GM19023 (cell line): ENCODE measurements around the gene EGF.

Source experiments
- ATAC-seq: cut with Tn5 transposase; IDR thresholded peaks from one replicate; pipeline ENCODE4 v1.9.1; 2021; ENCODE audit warnings: mild to moderate bottlenecking, moderate library complexity; ENCODE audit not compliant: unreplicated experiment

The EGF gene

DNA sequence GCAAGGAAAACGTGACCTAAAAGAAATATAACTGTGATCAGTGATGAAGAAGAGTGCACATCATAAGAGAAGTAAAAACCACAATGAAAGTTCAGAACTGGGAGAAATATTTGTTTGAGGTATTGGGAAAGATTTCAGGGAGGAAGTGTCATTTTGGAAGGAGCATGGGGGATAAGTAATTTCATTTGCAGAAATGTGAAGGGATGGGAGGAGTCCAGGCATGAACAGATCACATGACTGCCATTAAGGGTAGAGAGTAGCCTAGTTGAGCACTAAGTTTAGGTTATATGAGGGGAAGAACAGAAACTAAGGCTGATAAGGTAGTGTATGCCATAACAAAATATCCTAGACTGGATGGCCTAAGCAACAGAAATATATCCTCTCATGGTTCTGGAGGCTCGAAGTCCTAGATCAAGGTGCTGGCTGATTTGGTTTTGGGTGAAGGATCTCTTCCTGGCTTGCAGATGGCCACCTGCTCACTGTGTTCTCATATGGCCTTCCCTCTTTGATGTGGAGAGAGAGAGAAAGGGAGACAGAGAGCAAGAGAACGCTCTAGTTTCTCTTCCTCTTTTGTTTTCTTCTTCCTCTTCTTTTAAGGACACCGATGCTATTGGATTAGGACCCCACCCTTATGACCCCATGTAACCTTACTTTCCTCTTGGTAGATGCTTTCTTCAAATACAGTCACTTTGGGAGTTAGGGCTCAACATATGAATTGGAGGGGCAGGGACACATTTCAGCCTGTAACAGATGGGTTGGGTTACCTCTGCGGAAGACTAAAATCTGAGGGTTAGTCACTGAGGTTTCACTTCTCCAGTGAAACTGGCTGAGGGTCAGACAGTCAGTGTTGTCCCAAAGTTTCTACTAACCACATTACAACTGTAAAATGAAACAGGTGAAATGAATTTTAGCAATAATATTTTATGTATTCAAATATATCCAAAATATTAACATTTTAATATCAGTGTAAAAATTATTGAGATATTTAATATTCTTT, 77.9 kb downstream of the EGF start:
- ATAC-seq, result peak; percentile 87

DNA sequence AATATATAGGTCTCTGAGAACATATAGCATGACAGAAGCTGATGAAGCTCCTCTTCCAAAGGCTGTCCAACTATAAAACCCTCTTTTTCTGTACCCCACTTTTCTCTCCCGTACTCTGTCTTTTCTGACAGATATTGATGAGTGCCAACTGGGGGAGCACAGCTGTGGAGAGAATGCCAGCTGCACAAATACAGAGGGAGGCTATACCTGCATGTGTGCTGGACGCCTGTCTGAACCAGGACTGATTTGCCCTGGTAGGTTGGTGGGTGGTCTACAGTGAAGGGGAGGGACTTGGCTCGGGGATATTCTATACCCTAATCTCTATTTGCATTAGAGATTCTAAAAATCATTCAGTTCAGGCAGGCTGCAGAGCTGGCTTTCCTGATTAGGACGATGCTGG, 80.4 kb downstream of the EGF start:
- no peak for ATAC-seq

DNA sequence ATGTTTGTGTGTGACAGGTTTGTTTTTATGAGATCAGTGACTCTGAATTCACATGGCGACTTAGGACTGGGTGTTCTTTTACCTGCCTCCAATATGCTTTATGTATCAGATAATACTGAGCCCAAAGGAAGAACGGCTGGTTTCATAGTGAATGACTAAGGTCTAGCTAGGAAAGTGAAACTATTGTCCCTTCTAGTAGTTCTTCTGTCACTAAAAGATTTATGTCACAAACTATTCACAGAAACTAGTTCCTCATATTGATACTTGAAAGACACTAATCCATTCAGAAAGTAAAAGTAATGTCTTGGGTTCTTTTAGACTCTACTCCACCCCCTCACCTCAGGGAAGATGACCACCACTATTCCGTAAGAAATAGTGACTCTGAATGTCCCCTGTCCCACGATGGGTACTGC, 81.7 kb downstream of the EGF start:
- peak; percentile 49 for ATAC-seq

DNA sequence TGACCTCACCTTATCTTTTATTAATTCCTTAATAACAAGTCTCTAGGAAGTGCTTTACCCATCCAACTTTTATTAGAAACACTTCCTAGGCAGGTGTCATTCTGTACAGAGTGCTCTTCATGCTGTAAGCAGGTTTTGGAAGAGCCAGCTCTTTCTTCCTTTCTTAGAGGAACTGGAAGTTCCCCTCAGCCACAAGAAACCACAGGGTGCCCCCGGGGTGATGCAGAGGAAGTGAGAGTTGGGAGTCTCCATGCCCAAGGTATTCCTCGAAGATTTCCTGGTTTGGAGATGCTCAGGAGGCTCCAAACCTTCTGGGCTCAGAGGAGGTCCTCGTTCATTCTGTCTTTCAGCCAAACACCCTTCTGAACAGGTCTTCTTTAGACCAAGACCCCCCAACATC, 83.8 kb downstream of the EGF start:
- ATAC-seq, result no peak

DNA sequence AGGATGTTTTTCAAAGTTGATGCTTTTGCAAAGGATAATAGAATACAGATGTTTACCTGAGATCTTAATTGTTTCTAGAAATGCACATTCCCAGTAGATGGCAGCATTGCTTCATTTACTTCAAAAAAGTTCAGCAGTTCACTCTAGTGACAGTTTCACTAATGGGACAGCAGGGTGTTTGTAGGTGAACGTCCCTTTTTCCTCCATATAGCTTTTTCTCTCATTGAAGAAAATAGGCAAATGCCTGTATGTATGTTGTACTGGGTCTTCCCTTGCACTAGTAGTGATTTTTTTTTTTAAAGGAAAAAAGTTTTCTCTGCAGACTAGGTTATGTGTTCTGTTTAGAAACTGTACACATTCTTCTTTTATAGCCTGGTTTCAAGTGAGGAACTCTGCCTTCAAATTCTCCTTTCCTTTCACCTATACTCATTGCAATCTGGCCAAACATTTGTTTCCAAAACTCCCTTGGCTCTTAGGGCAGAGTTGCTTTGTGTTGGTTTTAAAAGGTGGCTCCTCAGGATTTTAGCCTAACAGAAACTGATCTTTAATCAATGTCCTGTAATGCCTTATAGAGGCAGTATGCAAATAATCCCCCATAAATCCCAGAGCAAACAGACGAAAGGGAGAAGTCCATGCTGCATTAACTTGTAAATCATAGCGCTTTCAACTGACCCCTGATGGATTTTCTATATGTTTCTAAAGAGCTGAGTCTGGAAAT, 86.3 kb downstream of the EGF start:
- ATAC-seq, result peak; percentile 52

DNA sequence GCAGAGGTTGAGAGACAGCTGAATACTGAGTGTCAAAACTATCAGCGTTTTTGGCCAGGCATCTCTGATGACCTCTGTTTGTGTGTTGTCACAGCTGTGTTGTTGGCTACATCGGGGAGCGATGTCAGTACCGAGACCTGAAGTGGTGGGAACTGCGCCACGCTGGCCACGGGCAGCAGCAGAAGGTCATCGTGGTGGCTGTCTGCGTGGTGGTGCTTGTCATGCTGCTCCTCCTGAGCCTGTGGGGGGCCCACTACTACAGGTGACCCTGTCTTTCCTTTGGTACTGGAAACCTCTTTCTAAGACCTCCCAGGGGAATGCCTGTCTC, 86.9 kb downstream of the EGF start:
- no peak for ATAC-seq

DNA sequence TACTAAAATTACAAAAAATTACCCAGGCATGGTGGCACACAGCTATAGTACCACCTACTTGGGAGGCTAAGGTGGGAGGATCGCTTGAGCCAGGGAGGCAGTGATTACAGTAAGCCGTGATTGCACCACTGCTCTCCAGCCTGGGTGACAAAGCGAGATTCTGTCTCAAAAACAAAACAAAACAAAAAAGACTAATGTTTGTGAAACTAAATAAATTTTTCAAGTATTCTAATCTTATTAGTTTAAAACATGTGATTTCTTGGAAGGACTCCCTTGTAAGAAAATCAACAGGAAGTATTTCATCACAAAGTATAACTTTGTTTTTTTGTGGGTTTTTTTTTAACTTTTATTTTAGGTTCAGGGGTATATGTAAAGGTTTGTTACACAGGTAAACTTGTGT, 89.6 kb downstream of the EGF start:
- no peak for ATAC-seq

DNA sequence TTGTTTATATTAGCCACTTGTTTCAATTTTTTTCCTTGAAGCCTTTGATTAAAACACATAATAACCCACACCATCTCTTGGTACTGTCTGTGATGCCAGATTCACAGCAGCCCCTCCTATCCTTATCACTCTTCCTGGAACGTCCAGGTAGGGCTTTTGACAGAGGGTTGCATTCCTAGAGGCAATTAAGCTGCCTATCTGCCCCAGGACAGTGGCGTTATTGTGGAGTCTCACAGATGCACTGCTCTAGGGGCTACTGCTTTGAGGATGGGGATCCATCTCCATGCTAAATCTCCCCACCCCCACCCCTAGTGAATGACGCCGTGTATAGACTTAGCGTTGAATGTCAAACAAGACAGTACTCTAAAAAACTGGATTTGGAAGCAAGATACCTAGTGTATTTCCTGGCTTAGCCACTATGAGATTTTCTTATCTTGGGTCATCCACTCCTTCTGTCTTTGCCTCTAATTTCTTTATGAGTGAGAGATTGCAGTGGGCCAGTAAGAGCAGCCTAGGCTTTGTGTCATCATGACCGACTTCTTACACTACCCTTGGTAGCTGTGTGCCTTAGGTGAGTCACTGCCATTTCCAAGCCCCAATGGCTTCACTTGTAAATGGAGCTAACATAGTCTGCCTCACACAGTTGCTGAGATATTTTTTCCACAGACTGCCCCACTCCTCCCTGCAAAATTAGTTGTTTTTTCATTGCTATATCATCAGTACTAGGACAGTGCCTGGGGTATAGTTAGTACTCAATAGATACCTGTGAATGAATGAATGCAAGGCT, 90.9 kb downstream of the EGF start:
- no peak for ATAC-seq

DNA sequence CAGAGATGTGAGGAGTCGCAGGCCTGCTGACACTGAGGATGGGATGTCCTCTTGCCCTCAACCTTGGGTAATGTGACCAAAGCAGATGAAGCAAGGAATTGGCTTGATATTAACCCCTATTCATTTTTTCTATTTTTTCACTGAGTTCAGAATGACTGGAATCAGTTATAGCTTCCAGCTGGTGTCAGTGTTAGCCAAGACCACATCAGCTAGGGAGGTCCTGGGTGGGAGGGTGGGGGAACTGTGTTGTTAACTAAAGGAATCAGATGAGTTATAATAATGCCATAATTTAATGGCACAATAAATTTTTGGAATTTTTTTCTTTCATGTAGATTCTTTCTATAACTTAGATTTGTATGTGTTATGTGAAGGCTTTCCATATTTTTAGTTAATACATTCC, 91.9 kb downstream of the EGF start:
- no peak for ATAC-seq

DNA sequence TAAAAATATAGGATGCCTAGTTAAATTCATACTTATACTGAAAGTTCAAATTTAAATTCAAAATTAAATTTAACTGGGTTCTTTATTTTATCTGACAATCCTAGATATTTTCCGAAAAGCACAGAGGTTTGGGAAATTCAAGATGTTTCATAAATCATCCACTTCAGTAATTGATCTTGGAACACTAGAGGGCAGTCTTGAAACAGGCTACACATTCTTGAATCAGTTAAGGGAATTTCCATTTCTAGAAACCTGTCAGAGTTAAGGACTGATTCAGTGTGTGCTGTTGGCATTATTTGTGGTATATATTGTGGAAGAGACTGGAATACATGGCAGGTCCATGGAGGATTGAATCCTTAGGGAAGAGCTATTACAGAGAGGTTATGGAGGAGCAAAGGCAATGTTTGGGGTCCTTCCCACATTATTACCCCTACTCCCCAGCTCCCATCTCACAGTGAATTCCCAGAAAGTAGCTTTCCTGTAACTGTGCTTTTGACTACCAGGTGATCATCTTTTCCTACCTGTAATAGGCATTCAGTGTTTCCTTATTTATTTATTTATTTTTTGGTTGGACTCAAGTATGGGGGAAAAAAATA, 92.9 kb downstream of the EGF start:
- ATAC-seq, result peak; percentile 69

DNA sequence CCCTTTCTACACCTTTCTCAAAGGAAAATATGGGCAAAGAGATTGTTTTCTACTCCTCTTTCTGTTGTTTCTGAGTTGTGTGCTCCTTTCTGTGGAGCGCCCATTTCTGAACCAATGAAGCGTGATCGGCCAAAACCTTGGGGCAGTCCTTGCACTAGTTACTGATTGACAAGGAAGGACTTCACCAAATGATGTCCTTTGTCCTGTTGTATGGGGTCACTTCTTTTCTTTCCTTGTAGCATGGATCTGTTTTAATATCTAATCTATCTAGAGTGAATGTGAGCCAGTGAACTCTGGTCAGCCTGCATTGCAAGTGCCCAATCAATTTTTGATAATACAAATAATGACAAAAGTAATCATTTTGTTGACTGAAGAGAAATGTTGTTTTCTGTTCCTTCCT, 94.5 kb downstream of the EGF start:
- no peak for ATAC-seq

DNA sequence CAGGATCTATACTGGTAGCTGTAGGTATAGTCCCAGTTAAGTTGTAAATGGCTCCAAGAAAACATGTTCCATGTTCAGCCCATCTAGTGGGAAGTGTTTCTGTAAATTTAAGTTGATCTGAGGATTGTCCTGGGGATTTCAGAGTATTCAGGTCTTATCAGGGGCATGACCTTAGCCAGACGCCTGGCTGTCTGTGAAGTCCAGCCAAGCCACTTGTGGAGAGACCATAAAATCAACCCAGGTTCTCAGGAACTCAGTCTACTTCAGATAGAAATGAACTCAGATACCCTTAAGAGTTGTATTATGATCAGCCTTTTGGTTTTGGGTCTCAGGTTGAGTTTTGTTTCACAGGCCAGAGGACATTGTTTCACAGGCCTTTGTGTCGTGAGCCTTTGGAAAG, 95.9 kb downstream of the EGF start:
- no peak for ATAC-seq

DNA sequence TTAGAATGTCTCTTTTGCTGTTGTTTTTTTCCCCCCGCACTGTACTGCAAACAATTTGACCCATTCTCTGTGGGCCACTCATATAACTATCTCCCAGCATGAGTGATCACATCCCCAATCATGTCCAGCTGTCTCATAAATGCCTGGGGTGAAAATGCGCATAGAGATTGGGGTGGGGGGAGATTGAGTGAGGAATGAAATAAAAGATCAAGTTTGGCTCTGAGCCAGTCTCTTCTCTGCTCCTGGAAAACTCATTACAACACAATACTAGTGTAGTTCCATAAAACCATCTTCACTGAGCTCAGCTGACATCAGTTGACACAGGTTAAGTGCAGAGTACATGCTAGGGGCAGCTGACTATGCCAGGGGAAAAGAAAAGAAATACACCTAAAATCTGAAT, 96.9 kb downstream of the EGF start:
- ATAC-seq, result no peak

DNA sequence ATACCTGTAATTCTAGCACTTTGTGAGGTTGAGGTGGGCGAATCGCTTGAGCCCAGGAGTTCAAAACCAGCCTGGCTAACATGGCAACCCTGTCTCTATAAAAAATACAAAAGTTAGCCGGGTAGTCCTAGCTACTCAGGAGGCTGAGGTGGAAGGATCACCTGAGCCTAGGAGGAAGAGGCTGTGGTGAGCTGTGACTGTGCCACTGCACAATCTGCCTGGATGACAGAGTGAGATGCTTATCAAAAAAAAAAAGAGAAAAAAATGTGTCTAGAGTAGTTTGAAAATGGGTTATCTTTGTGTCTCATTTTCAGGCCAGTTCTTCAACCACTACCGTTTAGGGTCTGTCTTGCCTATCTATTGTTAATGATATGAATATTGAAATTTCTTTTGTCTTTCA, 98.1 kb downstream of the EGF start:
- no peak for ATAC-seq

DNA sequence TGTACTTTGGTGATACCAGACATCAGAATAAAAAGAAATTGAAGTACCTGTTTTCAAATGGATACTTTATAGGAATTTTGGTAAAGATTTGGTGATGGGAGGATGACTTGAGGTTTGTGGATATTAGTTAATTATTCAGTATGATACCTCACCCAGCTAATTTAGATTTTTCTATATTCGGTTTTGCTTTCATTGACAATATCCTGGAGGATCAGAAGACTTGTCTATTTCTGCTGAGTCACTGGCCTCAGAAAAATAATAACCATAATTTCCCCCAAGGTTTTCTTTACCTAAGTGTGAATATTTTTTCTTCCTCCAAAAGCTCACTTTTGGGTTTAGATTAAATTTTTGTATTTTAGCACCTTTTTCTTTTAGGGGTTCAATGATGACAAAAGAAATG, 100.2 kb downstream of the EGF start:
- no peak for ATAC-seq

DNA sequence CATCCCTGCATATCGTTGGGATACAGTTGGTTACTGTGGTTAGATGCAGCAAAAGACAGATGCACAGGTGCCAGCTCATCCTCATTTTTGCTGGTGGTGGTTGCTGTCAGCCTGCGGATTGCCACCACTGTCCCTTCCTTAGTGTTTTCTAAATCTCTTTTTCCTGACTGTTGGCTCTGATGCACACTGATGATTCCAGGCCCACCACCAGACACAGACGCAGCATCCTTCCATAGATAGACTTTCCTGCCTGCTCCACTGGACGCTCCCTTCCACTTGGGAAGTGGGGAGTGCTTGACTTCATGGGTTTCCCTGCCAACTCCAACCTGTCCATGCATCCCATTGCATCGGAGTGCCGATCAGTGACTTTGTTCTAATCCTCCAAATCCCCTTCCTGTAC, 101.5 kb downstream of the EGF start:
- ATAC-seq, result no peak

DNA sequence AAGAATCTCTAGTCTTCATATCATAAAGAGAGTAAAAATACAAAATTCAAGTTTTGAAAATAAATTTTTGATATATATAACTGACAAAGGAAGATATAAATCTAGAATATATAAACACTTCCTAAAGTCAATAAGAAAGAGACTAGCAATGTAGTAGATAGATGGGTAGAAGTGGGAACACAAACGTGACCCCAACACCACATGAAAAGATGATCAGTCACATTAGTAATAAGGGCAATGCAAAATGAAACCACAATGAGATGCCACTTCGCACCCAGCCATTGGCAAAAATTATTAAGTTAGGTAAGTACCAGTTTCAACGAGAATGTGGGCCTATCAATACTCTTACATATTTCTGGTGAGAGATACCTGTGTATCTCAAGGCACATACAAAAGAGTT, 106.5 kb downstream of the EGF start:
- ATAC-seq, result no peak

DNA sequence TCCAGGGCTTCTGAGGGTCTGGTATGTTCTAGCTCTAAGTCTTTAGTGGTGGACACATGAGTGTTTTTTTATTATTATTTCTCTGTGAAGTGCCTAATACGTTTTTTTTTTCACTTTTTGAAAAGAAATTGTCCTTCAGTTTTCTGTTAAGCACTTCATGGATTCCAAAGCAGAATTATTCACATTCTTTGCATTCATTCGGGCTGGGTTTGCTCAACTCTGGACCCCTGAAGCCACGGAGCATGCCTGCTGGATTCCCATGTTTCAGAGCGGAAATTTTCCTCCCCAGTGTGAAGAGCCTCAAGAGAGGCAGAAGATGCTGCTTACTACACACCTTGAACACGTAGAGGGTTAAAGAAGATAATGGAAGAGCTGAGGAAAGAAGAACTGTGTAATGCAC, 107.5 kb downstream of the EGF start:
- no peak for ATAC-seq

DNA sequence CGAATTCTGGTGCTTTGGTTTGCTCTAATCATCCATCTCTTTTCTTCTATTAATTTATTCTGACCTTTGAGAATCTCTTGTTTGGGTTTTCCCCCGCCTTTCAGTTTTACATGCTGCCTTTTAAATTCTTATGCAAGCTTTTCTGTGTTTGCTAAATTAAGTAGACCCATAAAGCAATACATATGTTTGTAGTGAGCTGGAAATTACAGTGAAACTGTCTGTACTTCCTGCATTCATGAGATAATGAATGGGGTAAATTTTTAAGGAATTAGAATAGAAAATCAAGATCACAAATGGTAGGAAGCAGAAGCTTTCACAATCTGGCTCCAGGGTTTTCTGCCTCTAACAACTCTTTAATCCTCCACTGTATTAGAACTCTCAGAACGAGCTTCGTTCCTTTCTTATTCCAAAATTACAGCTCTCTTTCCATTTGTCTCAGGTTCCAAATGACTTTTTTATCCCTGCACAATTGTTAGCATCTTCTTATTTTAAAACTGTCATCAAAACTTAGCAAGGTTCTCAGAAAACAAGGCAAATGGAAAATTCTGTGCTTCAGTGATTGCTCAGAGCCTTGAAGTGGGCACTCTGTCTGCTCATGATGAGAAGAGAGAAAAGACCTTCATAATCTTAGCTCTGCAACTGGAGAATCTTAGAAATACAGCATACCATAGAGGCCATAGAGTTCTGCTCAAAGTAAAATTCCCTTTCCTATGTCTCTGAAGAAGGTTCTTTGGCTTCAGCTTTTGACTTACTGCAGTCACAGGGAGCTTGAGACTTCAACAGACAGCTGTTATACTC, 108.2 kb downstream of the EGF start:
- no peak for ATAC-seq

DNA sequence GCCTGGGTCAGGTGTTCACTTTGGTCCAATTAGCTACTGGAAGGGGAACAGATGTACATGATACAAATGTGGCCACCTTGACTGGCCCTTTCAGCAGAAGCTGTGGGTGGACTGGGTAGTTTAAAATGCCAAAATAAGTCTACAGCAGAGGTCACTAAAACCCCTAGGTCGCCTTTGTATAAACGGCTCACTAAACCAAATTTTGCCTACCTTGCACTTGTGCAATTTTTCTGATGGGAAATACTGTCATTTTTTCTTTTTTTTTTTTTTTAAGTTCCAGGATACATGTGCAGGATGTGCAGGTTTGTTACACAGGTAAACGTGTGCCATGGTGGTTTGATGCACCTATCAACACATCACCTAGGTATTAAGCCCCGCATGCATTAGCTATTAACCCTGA, 109.8 kb downstream of the EGF start:
- ATAC-seq, result no peak
